Adipocyte (in vitro differentiated cells): ENCODE data around the gene HAT1.
A peak's percentile ranks its signal among the peaks of the same experiment; 100 is the strongest.

ENCODE experiments used
- DNase-seq: peaks from one replicate; pipeline ENCODE4 v3.0.0-alpha.2; 2015; ENCODE audit warnings: low read depth
- H3K27me3 ChIP-seq: replicated peaks from 2 replicates; pipeline ENCODE4 v1.7.0; 2013; ENCODE audit warnings: mild to moderate bottlenecking, low read length, moderate library complexity; ENCODE audit not compliant: control insufficient read depth, insufficient read depth
- H3K36me3 ChIP-seq: 2 replicates; pipeline ENCODE4 v1.7.0; 2013; ENCODE audit warnings: low read length, mild to moderate bottlenecking, moderate library complexity; ENCODE audit not compliant: control insufficient read depth, insufficient read depth, severe bottlenecking
- H3K4me1 ChIP-seq: 2 replicates; pipeline ENCODE4 v1.7.0; 2013; ENCODE audit warnings: mild to moderate bottlenecking, low read length, moderate library complexity; ENCODE audit not compliant: control insufficient read depth, insufficient read depth
- H3K4me3 ChIP-seq: 2 replicates; pipeline ENCODE4 v1.7.0; 2013; ENCODE audit warnings: mild to moderate bottlenecking, low read length, moderate library complexity
- H3K9ac ChIP-seq: 2 replicates; pipeline ENCODE4 v1.7.0; 2013; ENCODE audit warnings: mild to moderate bottlenecking, low read length, moderate library complexity
- H3K9me3 ChIP-seq: 2 replicates; pipeline ENCODE4 v1.7.0; 2013; ENCODE audit warnings: mild to moderate bottlenecking, low read length, moderate library complexity; ENCODE audit not compliant: control insufficient read depth

HAT1 gene

DNA sequence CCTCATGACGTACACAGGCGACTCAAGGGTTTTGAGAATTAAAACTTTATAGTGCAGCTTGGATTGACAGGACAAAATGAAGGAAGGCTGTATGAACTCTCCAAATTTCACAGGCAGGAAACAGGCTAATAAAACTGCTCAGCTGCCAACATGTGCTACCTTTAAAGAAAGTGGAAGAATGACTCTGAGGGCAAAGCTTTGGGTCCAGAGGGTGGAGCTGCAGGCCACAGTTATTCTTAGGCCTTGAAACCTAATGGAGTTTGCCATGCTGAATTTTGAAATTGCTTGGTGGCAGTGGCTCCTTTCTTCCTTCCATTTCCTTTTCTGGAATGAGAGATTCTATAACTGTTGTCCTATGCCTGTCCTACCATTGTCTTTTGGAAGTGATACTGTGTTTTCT is 34.8 kb downstream of the HAT1 start:
- DNase-seq = peak; percentile 7
- peaks cover 4% of the 10 kb centered on the region for H3K36me3 ChIP-seq

DNA sequence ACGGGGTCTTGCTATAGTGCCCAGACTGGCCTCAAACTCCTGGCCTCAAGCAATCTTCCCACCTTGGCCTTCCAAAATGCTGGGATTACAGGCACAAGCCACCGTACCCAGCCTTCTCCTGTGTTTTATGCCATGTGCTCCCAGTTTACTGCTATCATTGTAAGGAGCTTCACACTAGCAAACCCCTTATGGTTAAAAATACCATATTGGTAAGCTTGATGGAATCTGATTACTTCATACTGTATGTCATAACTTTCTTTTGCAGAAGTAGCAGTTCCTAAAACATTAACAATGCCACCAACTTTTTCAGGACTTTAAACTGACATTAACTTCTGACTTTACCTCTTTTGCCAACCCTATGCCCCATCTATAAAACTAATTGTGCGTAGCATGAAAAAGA is 36.2 kb downstream of the HAT1 start:
- Histone ChIP-seq H3K27me3 (no peaks in the 10 kb centered on the region), H3K9me3 (no peaks in the 10 kb centered on the region), H3K9ac (no peak overlapping the region), H3K4me3 (no peak overlapping the region), H3K36me3 (peaks cover 4% of the 10 kb centered on the region), H3K4me1 (peaks cover 30% of the 10 kb centered on the region)
- DNase-seq = peak; percentile 79

More for the DNA sequence above, 34.8 kb downstream of the HAT1 start:
- Histone ChIP-seq H3K9ac (no peak overlapping the region), H3K9me3 (no peaks in the 10 kb centered on the region), H3K4me3 (no peak overlapping the region), H3K27me3 (no peaks in the 10 kb centered on the region), H3K4me1 (peaks cover 30% of the 10 kb centered on the region)

DNA sequence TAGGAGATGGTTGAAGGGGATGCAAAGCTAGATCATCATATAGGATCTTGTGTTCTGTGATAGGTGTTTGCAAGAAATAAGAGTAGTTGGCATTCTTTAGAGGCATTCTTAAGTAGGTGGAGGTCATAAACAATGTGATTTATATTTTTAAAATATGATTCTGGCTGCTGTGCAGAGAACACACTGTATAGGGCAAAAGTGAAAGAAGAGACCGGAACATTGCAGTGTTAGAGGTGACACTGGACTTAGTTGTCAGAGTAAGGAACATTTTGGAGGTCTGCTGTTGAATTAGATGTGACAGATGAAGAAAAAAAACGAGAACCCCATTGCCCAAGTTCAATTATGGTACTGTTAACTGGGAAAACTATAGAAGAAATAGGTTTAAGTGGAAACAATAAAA is 37.7 kb downstream of the HAT1 start:
- Histone ChIP-seq H3K27me3 (no peaks in the 10 kb centered on the region), H3K4me3 (no peak overlapping the region), H3K36me3 (peaks cover 4% of the 10 kb centered on the region), H3K9ac (no peak overlapping the region), H3K4me1 (peaks cover 25% of the 10 kb centered on the region), H3K9me3 (no peaks in the 10 kb centered on the region)
- DNase-seq = no peak

DNA sequence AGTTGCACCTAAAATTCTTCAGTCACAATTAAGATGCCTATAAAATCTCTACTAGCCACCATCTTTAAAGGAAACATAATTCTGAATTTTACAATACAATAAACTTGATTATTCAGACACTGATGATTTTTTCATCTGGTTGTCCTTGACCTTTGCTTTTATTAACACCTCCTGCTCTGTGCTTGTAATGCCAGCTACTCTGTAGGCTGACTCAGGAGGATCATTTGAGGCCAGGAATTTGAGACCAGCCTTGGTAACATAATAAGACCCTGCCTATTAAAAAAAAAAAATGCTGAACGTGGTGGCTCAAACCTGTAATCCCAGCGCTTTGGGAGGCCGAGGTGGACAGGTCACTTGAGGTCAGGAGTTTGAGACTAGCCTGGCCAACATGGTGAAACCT is 38.3 kb downstream of the HAT1 start:
- H3K27me3 ChIP-seq = no peaks in the 10 kb centered on the region
- no peak overlapping the region for H3K4me3 ChIP-seq
- no peak overlapping the region for H3K9ac ChIP-seq
- H3K4me1 ChIP-seq = peaks cover 25% of the 10 kb centered on the region
- H3K9me3 ChIP-seq = no peaks in the 10 kb centered on the region
- peaks cover 5% of the 10 kb centered on the region for H3K36me3 ChIP-seq
- DNase-seq = no peak

DNA sequence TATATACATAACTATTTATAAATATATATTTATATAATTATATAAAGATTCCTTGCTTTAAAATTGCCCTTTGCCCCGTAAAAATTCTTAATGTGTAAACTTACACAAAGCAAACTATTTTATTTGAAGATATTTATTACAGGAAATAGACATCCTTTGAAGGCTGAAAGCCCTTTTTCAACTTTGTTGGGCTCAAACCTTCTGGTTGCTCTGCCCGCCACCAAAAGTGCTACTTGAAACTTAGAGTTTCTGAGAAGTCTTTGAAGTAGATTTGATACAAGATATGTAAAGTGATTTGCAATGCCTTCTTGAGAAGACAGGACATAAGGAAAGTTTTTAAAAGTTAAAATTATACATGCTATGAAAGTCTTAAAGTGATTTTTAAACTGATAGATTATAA is 40.9 kb downstream of the HAT1 start:
- Histone ChIP-seq H3K4me3 (no peak overlapping the region), H3K27me3 (no peaks in the 10 kb centered on the region), H3K36me3 (peaks cover 21% of the 10 kb centered on the region), H3K4me1 (peaks cover 20% of the 10 kb centered on the region), H3K9me3 (no peaks in the 10 kb centered on the region), H3K9ac (no peak overlapping the region)
- no peak for DNase-seq

DNA sequence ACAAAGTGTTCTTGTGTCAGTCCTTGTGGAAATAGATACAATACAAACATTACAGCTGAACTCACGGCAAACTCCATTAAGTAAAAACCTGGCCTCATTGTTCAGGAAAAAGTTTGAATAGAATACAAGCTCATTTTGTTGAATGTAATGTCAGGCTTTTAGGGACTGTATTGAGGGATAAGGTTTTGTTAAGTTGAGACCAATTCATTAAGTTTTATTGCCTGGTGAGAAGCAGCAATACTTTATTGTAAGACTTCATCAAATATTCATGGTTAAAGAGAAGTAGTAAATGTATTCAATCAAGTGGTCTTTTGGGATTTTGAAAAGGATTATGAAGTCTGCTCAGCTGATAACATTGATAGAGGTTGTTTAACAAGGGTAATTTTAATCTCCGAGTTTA is 42.0 kb downstream of the HAT1 start:
- no peaks in the 10 kb centered on the region for H3K27me3 ChIP-seq
- H3K4me3 ChIP-seq = no peak overlapping the region
- peaks cover 10% of the 10 kb centered on the region for H3K4me1 ChIP-seq
- DNase-seq = no peak
- no peaks in the 10 kb centered on the region for H3K9me3 ChIP-seq
- H3K9ac ChIP-seq = no peak overlapping the region
- peaks cover 29% of the 10 kb centered on the region for H3K36me3 ChIP-seq

DNA sequence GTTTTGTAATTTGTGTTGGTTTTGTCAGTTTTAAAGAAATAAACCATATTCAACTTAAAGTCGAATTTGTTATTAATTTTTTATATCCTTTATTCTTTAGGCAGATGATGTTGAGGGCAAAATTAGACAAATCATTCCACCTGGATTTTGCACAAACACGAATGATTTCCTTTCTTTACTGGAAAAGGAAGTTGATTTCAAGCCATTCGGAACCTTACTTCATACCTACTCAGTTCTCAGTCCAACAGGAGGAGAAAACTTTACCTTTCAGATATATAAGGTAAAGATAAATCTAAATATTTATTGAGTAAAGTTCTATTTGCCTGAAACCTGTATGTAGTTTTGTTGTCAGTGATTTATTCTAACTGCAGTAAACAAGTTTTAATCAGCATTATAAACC is 43.0 kb downstream of the HAT1 start:
- Histone ChIP-seq H3K9me3 (no peaks in the 10 kb centered on the region), H3K9ac (no peak overlapping the region), H3K27me3 (no peaks in the 10 kb centered on the region), H3K4me3 (no peak overlapping the region), H3K4me1 (peaks cover 2% of the 10 kb centered on the region), H3K36me3 (peaks cover 29% of the 10 kb centered on the region)
- no peak for DNase-seq

DNA sequence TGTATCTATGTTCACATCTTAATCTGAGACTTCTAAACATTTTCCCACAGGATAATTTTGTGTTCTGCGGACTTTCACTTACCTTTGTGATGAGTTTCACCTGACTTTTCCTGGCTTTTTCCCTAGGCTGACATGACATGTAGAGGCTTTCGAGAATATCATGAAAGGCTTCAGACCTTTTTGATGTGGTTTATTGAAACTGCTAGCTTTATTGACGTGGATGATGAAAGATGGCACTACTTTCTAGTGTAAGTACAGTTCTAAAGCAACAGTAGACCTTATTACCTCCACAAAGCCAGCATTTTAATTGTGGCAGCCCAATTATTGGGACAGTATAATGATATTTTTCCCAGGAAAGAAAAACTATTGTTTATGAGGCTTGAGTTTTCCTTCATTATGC is 43.4 kb downstream of the HAT1 start:
- no peak overlapping the region for H3K4me3 ChIP-seq
- H3K27me3 ChIP-seq = no peaks in the 10 kb centered on the region
- H3K9me3 ChIP-seq = no peaks in the 10 kb centered on the region
- peaks cover 2% of the 10 kb centered on the region for H3K4me1 ChIP-seq
- H3K9ac ChIP-seq = no peak overlapping the region
- no peak for DNase-seq
- H3K36me3 ChIP-seq = peaks cover 29% of the 10 kb centered on the region

DNA sequence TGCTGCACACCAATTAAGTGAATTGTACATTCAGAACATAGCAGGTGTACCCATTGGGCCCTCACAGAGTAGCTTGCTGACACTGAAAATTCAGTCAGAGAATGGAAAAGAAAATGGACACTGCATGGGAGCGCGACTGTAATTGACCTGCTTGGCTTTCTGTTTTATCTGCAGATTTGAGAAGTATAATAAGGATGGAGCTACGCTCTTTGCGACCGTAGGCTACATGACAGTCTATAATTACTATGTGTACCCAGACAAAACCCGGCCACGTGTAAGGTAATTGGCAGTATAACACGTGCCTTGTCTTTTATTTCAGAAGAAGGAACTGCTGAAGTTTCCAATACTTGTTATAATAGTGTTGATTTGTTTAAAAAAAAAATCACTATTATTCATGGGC is 44.0 kb downstream of the HAT1 start:
- Histone ChIP-seq H3K9me3 (no peaks in the 10 kb centered on the region), H3K4me3 (no peak overlapping the region), H3K36me3 (peaks cover 29% of the 10 kb centered on the region), H3K9ac (no peak overlapping the region), H3K4me1 (no peaks in the 10 kb centered on the region), H3K27me3 (no peaks in the 10 kb centered on the region)
- DNase-seq = no peak

DNA sequence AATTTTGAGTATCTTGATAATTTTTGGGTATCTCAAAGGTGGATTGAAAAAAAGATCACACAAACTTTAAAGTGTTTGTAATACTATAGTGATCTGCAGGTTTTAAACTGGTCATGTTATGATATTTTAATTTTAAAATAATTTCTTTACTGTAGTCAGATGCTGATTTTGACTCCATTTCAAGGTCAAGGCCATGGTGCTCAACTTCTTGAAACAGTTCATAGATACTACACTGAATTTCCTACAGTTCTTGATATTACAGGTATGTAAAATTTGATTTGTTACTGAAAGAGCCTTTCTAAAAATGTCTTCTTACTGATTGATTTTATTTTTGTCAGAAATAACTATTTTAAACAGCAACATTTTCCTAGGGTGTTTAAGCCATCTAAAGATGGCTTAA is 44.4 kb downstream of the HAT1 start:
- Histone ChIP-seq H3K27me3 (no peaks in the 10 kb centered on the region), H3K9ac (no peak overlapping the region), H3K4me1 (no peaks in the 10 kb centered on the region), H3K9me3 (no peaks in the 10 kb centered on the region), H3K36me3 (peaks cover 29% of the 10 kb centered on the region), H3K4me3 (no peak overlapping the region)
- DNase-seq = no peak

DNA sequence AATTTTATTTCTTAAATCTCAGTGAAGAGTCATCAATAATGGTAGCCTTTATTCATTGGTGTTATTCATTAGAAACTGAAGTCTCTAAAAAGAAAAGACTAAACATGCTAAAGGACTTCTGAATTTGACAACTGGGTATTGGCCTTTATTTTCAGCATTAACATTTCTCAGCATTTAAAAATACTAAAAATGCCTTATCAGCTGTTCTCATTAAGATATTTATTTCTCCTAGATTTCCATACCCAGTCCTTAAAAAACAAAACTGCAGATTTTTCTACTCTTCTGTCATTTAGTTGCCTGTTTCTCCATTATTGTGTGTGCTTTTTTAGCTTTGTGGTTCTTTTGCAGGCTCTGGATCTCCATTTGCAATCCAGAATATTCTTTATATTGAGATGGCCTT is 46.2 kb downstream of the HAT1 start:
- no peak overlapping the region for H3K9ac ChIP-seq
- H3K36me3 ChIP-seq = peaks cover 29% of the 10 kb centered on the region
- H3K4me3 ChIP-seq = no peak overlapping the region
- no peaks in the 10 kb centered on the region for H3K4me1 ChIP-seq
- H3K9me3 ChIP-seq = no peaks in the 10 kb centered on the region
- H3K27me3 ChIP-seq = no peaks in the 10 kb centered on the region
- DNase-seq = no peak

DNA sequence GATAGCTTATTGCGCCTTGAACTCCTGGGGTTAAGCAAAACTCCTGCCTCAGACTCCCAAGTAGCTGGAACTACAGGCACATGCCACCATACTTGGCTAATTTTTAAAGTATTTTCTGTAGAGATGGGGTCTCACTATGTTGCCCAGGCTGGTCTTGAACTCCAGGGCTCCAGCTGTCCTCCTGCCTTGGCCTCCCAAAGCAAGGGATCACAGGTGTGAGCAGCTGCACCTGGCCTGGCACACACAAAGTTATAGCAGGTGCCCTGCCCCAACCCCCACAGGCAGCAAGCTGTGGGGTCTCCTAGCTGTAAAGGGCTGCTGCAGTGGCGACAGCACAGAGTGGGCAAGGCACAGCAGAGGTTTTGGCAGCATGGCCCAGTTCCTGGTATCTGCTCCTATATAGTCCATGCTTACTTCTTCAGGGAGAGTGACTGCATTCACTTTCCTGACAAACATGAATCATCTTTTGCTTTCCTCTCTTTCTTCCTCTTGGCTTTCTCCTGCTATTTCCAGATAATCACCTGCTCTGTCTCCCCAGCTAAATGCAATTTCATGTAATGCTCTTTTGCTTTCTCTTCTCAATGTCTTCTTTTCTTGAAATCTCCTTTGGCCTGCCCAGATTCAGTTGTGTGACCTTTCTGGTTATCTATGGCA is 50.2 kb downstream of the HAT1 start:
- Histone ChIP-seq H3K36me3 (peaks cover 26% of the 10 kb centered on the region), H3K27me3 (no peaks in the 10 kb centered on the region), H3K9ac (no peak overlapping the region), H3K4me1 (no peaks in the 10 kb centered on the region), H3K4me3 (no peak overlapping the region), H3K9me3 (no peaks in the 10 kb centered on the region)
- DNase-seq = no peak
